ENCODE data around the gene PRR35. TPM values are rescaled to one million over a fixed set of nuclear protein-coding genes. Genes with fewer than 3 reads are reported as not detected.

PRR35 gene
- polyA plus RNA-seq, 4 donors, result 0.59 to 21.7 (median 8.6) TPM

GRCh38 chr16:546909-547770, 13.1 kb upstream of the PRR35 start:
- DNase-seq (ENCODE audit: low read depth in 4 of 4, low spot score in 3 of 4), result no peak

- DNase-seq (ENCODE audit: low read depth in 4 of 4, low spot score in 3 of 4), result no peak
Measured at GRCh38 chr16:548586-548985, 11.6 kb upstream of the PRR35 start.

- DNase-seq (ENCODE audit: low read depth in 4 of 4, low spot score in 3 of 4), result no peak
Measured at GRCh38 chr16:549544-550263, 10.5 kb upstream of the PRR35 start.

GRCh38 chr16:551210-551609, 9.0 kb upstream of the PRR35 start:
- DNase-seq (ENCODE audit: low read depth in 4 of 4, low spot score in 3 of 4), result no peak

- DNase-seq (ENCODE audit: low read depth in 4 of 4, low spot score in 3 of 4), result no peak
Measured at GRCh38 chr16:552171-552570, 8.0 kb upstream of the PRR35 start.

- DNase-seq (ENCODE audit: low read depth in 4 of 4, low spot score in 3 of 4), result no peak
Measured at GRCh38 chr16:553601-554296, 6.4 kb upstream of the PRR35 start.

GRCh38 chr16:554297-554621, 5.9 kb upstream of the PRR35 start:
- DNase-seq (ENCODE audit: low read depth in 4 of 4, low spot score in 3 of 4), result no peak

- no peak for DNase-seq (ENCODE audit: low read depth in 4 of 4, low spot score in 3 of 4)
Measured at GRCh38 chr16:554640-555365, 5.4 kb upstream of the PRR35 start.

GRCh38 chr16:555528-556473, 4.4 kb upstream of the PRR35 start:
- DNase-seq (ENCODE audit: low read depth in 4 of 4, low spot score in 3 of 4), result no peak

GRCh38 chr16:556474-557173, 3.6 kb upstream of the PRR35 start:
- no peak for DNase-seq (ENCODE audit: low read depth in 4 of 4, low spot score in 3 of 4)

GRCh38 chr16:557463-558297, 2.5 kb upstream of the PRR35 start:
- no peak for DNase-seq (ENCODE audit: low read depth in 4 of 4, low spot score in 3 of 4)

GRCh38 chr16:558298-559020, 1.7 kb upstream of the PRR35 start:
- DNase-seq (ENCODE audit: low read depth in 4 of 4, low spot score in 3 of 4), result no peak

- no peak for DNase-seq (ENCODE audit: low read depth in 4 of 4, low spot score in 3 of 4)
Measured at GRCh38 chr16:559021-559380, 1.2 kb upstream of the PRR35 start.

- DNase-seq (ENCODE audit: low read depth in 4 of 4, low spot score in 3 of 4), result no peak
Measured at GRCh38 chr16:559411-560203, 587 bp upstream of the PRR35 start.

- no peak for DNase-seq (ENCODE audit: low read depth in 4 of 4, low spot score in 3 of 4)
Measured at GRCh38 chr16:560701-561412, 663 bp downstream of the PRR35 start.

- no peak for DNase-seq (ENCODE audit: low read depth in 4 of 4, low spot score in 3 of 4)
Measured at GRCh38 chr16:561413-561794, 1.2 kb downstream of the PRR35 start.

All from left renal pelvis (tissue), 4 donors.